ENCODE data around the gene CSAG1.
"Not testable (repeated sequence)": the region's sequence is repeated elsewhere in the genome, so short reads cannot be mapped to it uniquely, and the experiment has no call there.

The CSAG1 gene

GRCh38 chrX:152736528-152736927 is 3.0 kb upstream of the CSAG1 start:
- WGBS, 2 experiments = 93 to 96% methylated on average over 12 of the region's 12 CpGs
- not testable (repeated sequence) for H3K27ac ChIP-seq (ENCODE audit: insufficient read depth, low read depth, low read length, poor library complexity, severe bottlenecking); H3K9me3 ChIP-seq (ENCODE audit: control insufficient read depth, low read length)

GRCh38 chrX:152735860-152736511 is 2.5 kb upstream of the CSAG1 start:
- Histone ChIP-seq H3K27ac (ENCODE audit: insufficient read depth, low read depth, low read length, poor library complexity, severe bottlenecking) (no peak overlapping the region), H3K4me3 (ENCODE audit: insufficient read depth, low read depth, low read length) (no peak overlapping the region), H3K4me1 (ENCODE audit: control insufficient read depth, insufficient read depth, low read length) (no peaks in the 10 kb centered on the region), H3K36me3 (ENCODE audit: control insufficient read depth, insufficient read depth, low read length) (no peaks in the 10 kb centered on the region), H3K9me3 (ENCODE audit: control insufficient read depth, low read length) (no peaks in the 10 kb centered on the region), H3K27me3 (ENCODE audit: control insufficient read depth, insufficient read depth, low read length, poor library complexity, severe bottlenecking) (no peaks in the 10 kb centered on the region)
- 84% methylated on average over 12 of the region's 12 CpGs for whole genome bisulfite sequencing, 2 experiments

More at GRCh38 chrX:152736528-152736927, 3.0 kb upstream of the CSAG1 start:
- H3K4me1 ChIP-seq (ENCODE audit: control insufficient read depth, insufficient read depth, low read length); H3K27me3 ChIP-seq (ENCODE audit: control insufficient read depth, insufficient read depth, low read length, poor library complexity, severe bottlenecking); H3K36me3 ChIP-seq (ENCODE audit: control insufficient read depth, insufficient read depth, low read length); H3K4me3 ChIP-seq (ENCODE audit: insufficient read depth, low read depth, low read length): not testable (repeated sequence)

- Histone ChIP-seq H3K27ac (ENCODE audit: insufficient read depth, low read depth, low read length, poor library complexity, severe bottlenecking) (no peak overlapping the region), H3K36me3 (ENCODE audit: control insufficient read depth, insufficient read depth, low read length) (no peaks in the 10 kb centered on the region), H3K9me3 (ENCODE audit: control insufficient read depth, low read length) (no peaks in the 10 kb centered on the region), H3K4me3 (ENCODE audit: insufficient read depth, low read depth, low read length) (no peak overlapping the region), H3K27me3 (ENCODE audit: control insufficient read depth, insufficient read depth, low read length, poor library complexity, severe bottlenecking) (no peaks in the 10 kb centered on the region), H3K4me1 (ENCODE audit: control insufficient read depth, insufficient read depth, low read length) (no peaks in the 10 kb centered on the region)
- 89 to 100% methylated on average over 2 of the region's 2 CpGs for WGBS, 2 experiments
These were observed 1.6 kb upstream of the CSAG1 start for GRCh38 chrX:152735101-152735500.

GRCh38 chrX:152734143-152734858 is 780 bp upstream of the CSAG1 start:
- H3K27me3 ChIP-seq (ENCODE audit: control insufficient read depth, insufficient read depth, low read length, poor library complexity, severe bottlenecking); H3K36me3 ChIP-seq (ENCODE audit: control insufficient read depth, insufficient read depth, low read length); H3K27ac ChIP-seq (ENCODE audit: insufficient read depth, low read depth, low read length, poor library complexity, severe bottlenecking); H3K9me3 ChIP-seq (ENCODE audit: control insufficient read depth, low read length); H3K4me1 ChIP-seq (ENCODE audit: control insufficient read depth, insufficient read depth, low read length); H3K4me3 ChIP-seq (ENCODE audit: insufficient read depth, low read depth, low read length): not testable (repeated sequence)
- 96 to 98% methylated on average over 20 to 22 of the region's 22 CpGs for WGBS, 2 experiments

GRCh38 chrX:152725409-152725808 is 8.1 kb downstream of the CSAG1 start:
- Histone ChIP-seq H3K27me3 (ENCODE audit: control insufficient read depth, insufficient read depth, low read length, poor library complexity, severe bottlenecking) (no peaks in the 10 kb centered on the region), H3K4me1 (ENCODE audit: control insufficient read depth, insufficient read depth, low read length) (no peaks in the 10 kb centered on the region), H3K4me3 (ENCODE audit: insufficient read depth, low read depth, low read length) (no peak overlapping the region), H3K9me3 (ENCODE audit: control insufficient read depth, low read length) (no peaks in the 10 kb centered on the region), H3K27ac (ENCODE audit: insufficient read depth, low read depth, low read length, poor library complexity, severe bottlenecking) (no peak overlapping the region), H3K36me3 (ENCODE audit: control insufficient read depth, insufficient read depth, low read length) (no peaks in the 10 kb centered on the region)
- WGBS, 2 experiments = 65 to 74% methylated on average over 7 of the region's 7 CpGs

- H3K9me3 ChIP-seq (ENCODE audit: control insufficient read depth, low read length); H3K27ac ChIP-seq (ENCODE audit: insufficient read depth, low read depth, low read length, poor library complexity, severe bottlenecking); H3K36me3 ChIP-seq (ENCODE audit: control insufficient read depth, insufficient read depth, low read length); H3K27me3 ChIP-seq (ENCODE audit: control insufficient read depth, insufficient read depth, low read length, poor library complexity, severe bottlenecking); H3K4me3 ChIP-seq (ENCODE audit: insufficient read depth, low read depth, low read length); H3K4me1 ChIP-seq (ENCODE audit: control insufficient read depth, insufficient read depth, low read length): not testable (repeated sequence)
- WGBS, 2 experiments = no CpG with 5 or more reads among the region's 35 CpGs
These were observed 19.4 kb downstream of the CSAG1 start, which contains the start of gene MAGEA2B for GRCh38 chrX:152713815-152714787. Gene MAGEA2B (plus strand): TSS chrX:152714628. CDS start chrX:152717107, 2,479 bp downstream.

- not testable (repeated sequence) for H3K4me3 ChIP-seq (ENCODE audit: insufficient read depth, low read depth, low read length); H3K36me3 ChIP-seq (ENCODE audit: control insufficient read depth, insufficient read depth, low read length); H3K4me1 ChIP-seq (ENCODE audit: control insufficient read depth, insufficient read depth, low read length); H3K9me3 ChIP-seq (ENCODE audit: control insufficient read depth, low read length); H3K27me3 ChIP-seq (ENCODE audit: control insufficient read depth, insufficient read depth, low read length, poor library complexity, severe bottlenecking); H3K27ac ChIP-seq (ENCODE audit: insufficient read depth, low read depth, low read length, poor library complexity, severe bottlenecking)
- WGBS, 2 experiments = no CpG with 5 or more reads among the region's 5 CpGs
These were observed 20.3 kb downstream of the CSAG1 start for GRCh38 chrX:152713195-152713594.

GRCh38 chrX:152709173-152709572 is 24.3 kb downstream of the CSAG1 start, which contains the start of gene CSAG2:
Gene CSAG2 (minus strand): TSS chrX:152709273. CDS start chrX:152709112, 161 bp downstream.
- not testable (repeated sequence) for H3K4me1 ChIP-seq (ENCODE audit: control insufficient read depth, insufficient read depth, low read length); H3K27me3 ChIP-seq (ENCODE audit: control insufficient read depth, insufficient read depth, low read length, poor library complexity, severe bottlenecking); H3K27ac ChIP-seq (ENCODE audit: insufficient read depth, low read depth, low read length, poor library complexity, severe bottlenecking); H3K36me3 ChIP-seq (ENCODE audit: control insufficient read depth, insufficient read depth, low read length); H3K9me3 ChIP-seq (ENCODE audit: control insufficient read depth, low read length); H3K4me3 ChIP-seq (ENCODE audit: insufficient read depth, low read depth, low read length)
- no CpG with 5 or more reads among the region's 2 CpGs for WGBS, 2 experiments

- not testable (repeated sequence) for H3K27ac ChIP-seq (ENCODE audit: insufficient read depth, low read depth, low read length, poor library complexity, severe bottlenecking)
- 94 to 96% methylated on average over 4 of the region's 7 CpGs for WGBS, 2 experiments
These were observed 27.0 kb downstream of the CSAG1 start for GRCh38 chrX:152706500-152706899.

GRCh38 chrX:152700390-152700789 is 33.1 kb downstream of the CSAG1 start:
- not testable (repeated sequence) for H3K9me3 ChIP-seq (ENCODE audit: control insufficient read depth, low read length); H3K27ac ChIP-seq (ENCODE audit: insufficient read depth, low read depth, low read length, poor library complexity, severe bottlenecking); H3K36me3 ChIP-seq (ENCODE audit: control insufficient read depth, insufficient read depth, low read length); H3K4me1 ChIP-seq (ENCODE audit: control insufficient read depth, insufficient read depth, low read length); H3K27me3 ChIP-seq (ENCODE audit: control insufficient read depth, insufficient read depth, low read length, poor library complexity, severe bottlenecking); H3K4me3 ChIP-seq (ENCODE audit: insufficient read depth, low read depth, low read length)
- 94 to 97% methylated on average over 3 to 4 of the region's 5 CpGs for WGBS, 2 experiments

More at GRCh38 chrX:152706500-152706899, 27.0 kb downstream of the CSAG1 start:
- not testable (repeated sequence) for H3K4me1 ChIP-seq (ENCODE audit: control insufficient read depth, insufficient read depth, low read length); H3K27me3 ChIP-seq (ENCODE audit: control insufficient read depth, insufficient read depth, low read length, poor library complexity, severe bottlenecking); H3K36me3 ChIP-seq (ENCODE audit: control insufficient read depth, insufficient read depth, low read length); H3K9me3 ChIP-seq (ENCODE audit: control insufficient read depth, low read length); H3K4me3 ChIP-seq (ENCODE audit: insufficient read depth, low read depth, low read length)
